ENCODE results near the gene GTF3C2. TPM values are rescaled to one million over a fixed set of nuclear protein-coding genes. Genes with fewer than 3 reads are reported as not detected.
"Not testable (repeated sequence)": the region's sequence is repeated elsewhere in the genome, so short reads cannot be mapped to it uniquely, and the experiment has no call there.

GTF3C2 gene
- total RNA-seq, 1 donor from 2014 or later: 61.4 TPM

GRCh38 chr2:27363933-27364332 is 7.4 kb upstream of the GTF3C2 start:
- Mint-ChIP-seq H3K9me3 (ENCODE audit: unreplicated experiment) (no peaks in the 10 kb centered on the region), H3K4me1 (ENCODE audit: unreplicated experiment) (peaks cover 4% of the 10 kb centered on the region), H3K4me3 (ENCODE audit: unreplicated experiment) (no peak overlapping the region), H3K27ac (ENCODE audit: unreplicated experiment) (no peak overlapping the region), H3K27me3 (ENCODE audit: unreplicated experiment) (peaks cover 5% of the 10 kb centered on the region), H3K36me3 (ENCODE audit: low read depth, unreplicated experiment) (peaks cover 25% of the 10 kb centered on the region)
- DNase-seq (ENCODE audit: low spot score): no peak
- TF ChIP-seq CTCF (IDR thresholded peaks at IDR 0.05; ENCODE audit: unreplicated experiment): no peak

GRCh38 chr2:27362678-27363420 is 6.3 kb upstream of the GTF3C2 start:
- Mint-ChIP-seq H3K4me1 (ENCODE audit: unreplicated experiment) (peaks cover 7% of the 10 kb centered on the region), H3K36me3 (ENCODE audit: low read depth, unreplicated experiment) (peaks cover 19% of the 10 kb centered on the region), H3K27ac (ENCODE audit: unreplicated experiment) (no peak overlapping the region), H3K9me3 (ENCODE audit: unreplicated experiment) (no peaks in the 10 kb centered on the region), H3K4me3 (ENCODE audit: unreplicated experiment) (peak overlapping the region; percentile 56), H3K27me3 (ENCODE audit: unreplicated experiment) (peaks cover 6% of the 10 kb centered on the region)
- TF ChIP-seq CTCF (IDR thresholded peaks at IDR 0.05; ENCODE audit: unreplicated experiment): no peak
- no peak for DNase-seq (ENCODE audit: low spot score)

GRCh38 chr2:27356056-27356381 is 545 bp downstream of the GTF3C2 start:
- Mint-ChIP-seq H3K27ac (ENCODE audit: unreplicated experiment) (peak overlapping the region; percentile 100), H3K9me3 (ENCODE audit: unreplicated experiment) (no peaks in the 10 kb centered on the region), H3K4me3 (ENCODE audit: unreplicated experiment) (peak overlapping the region; percentile 99), H3K27me3 (ENCODE audit: unreplicated experiment) (peaks cover 16% of the 10 kb centered on the region), H3K36me3 (ENCODE audit: low read depth, unreplicated experiment) (peaks cover 8% of the 10 kb centered on the region), H3K4me1 (ENCODE audit: unreplicated experiment) (peaks cover 24% of the 10 kb centered on the region)
- peak; percentile 45 for DNase-seq (ENCODE audit: low spot score)
- no peak for TF ChIP-seq CTCF (IDR thresholded peaks at IDR 0.05; ENCODE audit: unreplicated experiment)

- Mint-ChIP-seq H3K36me3 (ENCODE audit: low read depth, unreplicated experiment) (peaks cover 8% of the 10 kb centered on the region), H3K9me3 (ENCODE audit: unreplicated experiment) (no peaks in the 10 kb centered on the region), H3K27ac (ENCODE audit: unreplicated experiment) (no peak overlapping the region), H3K27me3 (ENCODE audit: unreplicated experiment) (peaks cover 13% of the 10 kb centered on the region), H3K4me3 (ENCODE audit: unreplicated experiment) (no peak overlapping the region), H3K4me1 (ENCODE audit: unreplicated experiment) (peaks cover 24% of the 10 kb centered on the region)
- no peak for TF ChIP-seq CTCF (IDR thresholded peaks at IDR 0.05; ENCODE audit: unreplicated experiment)
- DNase-seq (ENCODE audit: low spot score): no peak
Observed at GRCh38 chr2:27354597-27354927, 2.0 kb downstream of the GTF3C2 start.

- H3K4me3 Mint-ChIP-seq (ENCODE audit: unreplicated experiment): no peak overlapping the region
- H3K9me3 Mint-ChIP-seq (ENCODE audit: unreplicated experiment): no peaks in the 10 kb centered on the region
- H3K4me1 Mint-ChIP-seq (ENCODE audit: unreplicated experiment): peaks cover 24% of the 10 kb centered on the region
- no peak for TF ChIP-seq CTCF (IDR thresholded peaks at IDR 0.05; ENCODE audit: unreplicated experiment)
- no peak for DNase-seq (ENCODE audit: low spot score)
- H3K36me3 Mint-ChIP-seq (ENCODE audit: low read depth, unreplicated experiment): peaks cover 8% of the 10 kb centered on the region
- H3K27ac Mint-ChIP-seq (ENCODE audit: unreplicated experiment): no peak overlapping the region
- H3K27me3 Mint-ChIP-seq (ENCODE audit: unreplicated experiment): peaks cover 13% of the 10 kb centered on the region
Observed at GRCh38 chr2:27353762-27354596, 2.6 kb downstream of the GTF3C2 start.

- not testable (repeated sequence) for H3K4me3 Mint-ChIP-seq (ENCODE audit: unreplicated experiment); H3K36me3 Mint-ChIP-seq (ENCODE audit: low read depth, unreplicated experiment); H3K27me3 Mint-ChIP-seq (ENCODE audit: unreplicated experiment); DNase-seq (ENCODE audit: low spot score); H3K9me3 Mint-ChIP-seq (ENCODE audit: unreplicated experiment); H3K27ac Mint-ChIP-seq (ENCODE audit: unreplicated experiment)
- peaks cover 21% of the 10 kb centered on the region for H3K4me1 Mint-ChIP-seq (ENCODE audit: unreplicated experiment)
Observed at GRCh38 chr2:27353386-27353761, 3.2 kb downstream of the GTF3C2 start.
